Myocyte (in vitro differentiated cells): ENCODE measurements around the gene ATRNL1. TPM values are rescaled to one million over a fixed set of nuclear protein-coding genes. Genes with fewer than 3 reads are reported as not detected.
A peak's percentile ranks its signal among the peaks of the same experiment; 100 is the strongest.

Experiments used
- DNase-seq: peaks from one replicate; pipeline ENCODE4 v3.0.0-alpha.2; 2012; ENCODE audit warnings: low read depth
- total RNA-seq: library from RNA; depleted of rRNA; stranded (reverse); fragments of >200 nt; gene quantifications from 2 replicates; pipeline ENCODE4 v1.2.3, GENCODE V29; 2014

ATRNL1 gene
- total RNA-seq, 1 donor from 2014 or later = 8.4 TPM

DNA sequence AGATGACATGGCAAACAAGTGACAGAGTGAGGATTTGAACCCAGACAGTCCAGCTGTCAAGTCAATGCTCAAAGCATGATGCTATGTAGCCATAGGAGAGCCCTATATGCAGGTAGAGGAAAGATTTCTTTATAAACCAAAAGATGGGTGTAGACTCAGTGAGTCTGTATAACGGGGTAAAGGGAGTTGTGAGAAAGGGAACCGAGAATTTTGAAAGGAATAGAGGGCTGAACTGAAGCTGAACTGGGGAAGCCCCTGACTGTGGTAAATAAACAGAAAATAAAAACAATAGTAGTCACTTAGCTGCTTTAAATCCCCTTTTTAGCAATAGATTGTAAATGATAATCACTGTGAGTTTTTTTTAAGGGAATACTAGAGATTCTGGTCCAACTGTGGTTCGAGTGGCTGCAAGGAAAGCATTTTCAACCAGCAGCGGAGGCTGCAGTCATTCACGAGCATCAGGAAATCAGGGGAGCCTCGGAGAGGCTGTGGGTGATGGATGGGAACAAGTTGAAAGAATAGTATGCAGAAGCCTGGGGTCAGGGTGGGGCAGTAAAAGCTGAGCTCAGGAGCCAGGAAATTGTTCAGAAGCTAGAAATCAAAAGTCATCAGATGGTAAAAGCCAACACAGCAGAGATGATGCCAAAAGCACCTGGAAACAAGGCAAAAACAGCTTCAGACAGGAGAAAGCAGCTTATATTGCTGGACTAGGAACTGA lies 786.4 kb downstream of the ATRNL1 start:
- no peak for DNase-seq

DNA sequence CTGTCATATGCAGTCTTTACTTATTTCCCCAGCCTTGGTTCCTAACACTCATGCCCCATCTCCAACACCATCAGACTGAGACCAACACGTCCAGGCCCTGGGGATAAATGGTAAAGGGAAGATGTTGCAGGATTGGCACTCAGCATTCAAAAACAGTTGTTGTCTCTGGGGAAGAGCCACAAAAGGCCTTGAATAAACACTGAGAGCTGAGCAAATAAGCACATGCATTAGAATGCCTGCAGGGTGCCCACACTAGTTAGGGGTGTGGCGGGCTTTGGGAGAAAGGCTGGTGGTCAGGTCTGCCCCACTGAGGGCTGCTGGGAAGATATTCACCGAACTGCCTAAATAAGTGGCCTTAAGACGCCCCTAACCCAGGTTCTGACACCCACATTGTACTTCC lies 788.9 kb downstream of the ATRNL1 start:
- no peak for DNase-seq

DNA sequence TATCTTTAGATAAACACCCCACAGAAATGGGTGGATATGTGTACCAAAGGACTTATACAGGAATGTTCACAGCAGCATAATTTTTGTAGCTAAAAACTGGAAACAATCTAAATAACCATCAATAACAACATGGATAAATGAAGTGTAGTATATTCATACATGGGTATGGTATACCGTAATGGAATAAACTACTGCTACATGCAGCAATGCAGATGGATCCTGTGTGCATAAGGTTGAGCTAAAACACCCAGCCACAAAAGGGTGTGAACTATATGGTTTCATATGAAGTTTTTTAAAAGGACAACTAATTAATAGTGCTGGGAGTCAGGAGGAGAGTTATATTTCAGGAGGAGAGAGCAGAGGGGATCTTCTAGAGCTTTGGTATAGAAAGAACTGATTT lies 790.2 kb downstream of the ATRNL1 start:
- DNase-seq = no peak

DNA sequence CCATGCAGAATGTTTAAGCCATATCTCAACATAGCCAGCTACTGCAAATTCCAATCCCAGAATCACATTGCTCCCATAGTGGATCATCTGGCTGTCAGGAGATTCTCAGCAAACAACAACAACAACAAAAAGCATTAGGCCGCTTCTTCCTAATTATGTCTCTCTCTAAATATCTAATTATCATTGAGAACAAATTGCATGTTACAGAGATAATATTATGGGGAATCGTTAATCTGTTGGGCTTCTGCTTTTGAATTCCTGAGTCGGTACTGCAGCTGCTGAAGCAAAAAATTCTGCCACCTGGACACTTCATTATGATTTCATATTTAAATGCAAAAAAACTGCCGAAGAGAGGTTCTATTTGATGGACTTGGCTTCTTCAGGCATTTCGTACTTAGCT lies 791.2 kb downstream of the ATRNL1 start:
- no peak for DNase-seq

DNA sequence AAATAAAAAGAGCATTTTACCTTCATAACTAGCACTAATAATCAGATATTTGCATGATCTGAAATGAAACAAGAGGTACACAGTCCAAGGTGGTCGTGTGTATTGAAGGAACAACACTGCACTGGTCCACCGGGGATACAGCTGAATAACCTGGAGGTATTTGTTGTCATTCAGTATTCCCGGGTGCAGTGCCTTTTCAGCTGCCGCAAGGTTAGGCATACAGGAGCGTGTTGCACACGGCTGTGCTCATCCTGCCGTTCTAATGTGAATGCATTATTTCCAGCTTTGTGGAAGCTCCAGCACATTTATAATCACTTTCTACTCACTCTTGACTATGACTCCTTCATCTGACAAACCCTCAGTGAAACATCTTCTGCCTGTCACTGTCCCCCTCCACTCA lies 802.0 kb downstream of the ATRNL1 start:
- DNase-seq = no peak

DNA sequence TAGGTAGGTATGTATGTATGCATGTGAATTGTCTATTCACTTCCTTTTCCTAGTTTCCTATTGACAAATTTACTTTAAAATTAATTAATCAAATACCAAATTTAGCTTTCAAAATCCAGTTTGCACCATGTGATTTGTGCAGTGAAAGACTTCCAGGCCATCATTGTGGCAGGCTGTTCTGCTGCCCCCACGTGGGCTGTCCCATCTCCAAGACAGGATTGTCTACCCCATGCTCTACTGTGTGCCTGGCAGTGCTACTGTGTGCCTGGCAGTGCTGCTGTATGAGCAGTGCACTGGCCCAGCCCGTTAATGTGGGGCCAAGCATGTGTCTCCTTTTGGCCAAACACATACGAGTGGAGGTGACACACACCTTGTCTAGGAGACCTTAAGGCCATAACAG lies 805.1 kb downstream of the ATRNL1 start:
- no peak for DNase-seq

DNA sequence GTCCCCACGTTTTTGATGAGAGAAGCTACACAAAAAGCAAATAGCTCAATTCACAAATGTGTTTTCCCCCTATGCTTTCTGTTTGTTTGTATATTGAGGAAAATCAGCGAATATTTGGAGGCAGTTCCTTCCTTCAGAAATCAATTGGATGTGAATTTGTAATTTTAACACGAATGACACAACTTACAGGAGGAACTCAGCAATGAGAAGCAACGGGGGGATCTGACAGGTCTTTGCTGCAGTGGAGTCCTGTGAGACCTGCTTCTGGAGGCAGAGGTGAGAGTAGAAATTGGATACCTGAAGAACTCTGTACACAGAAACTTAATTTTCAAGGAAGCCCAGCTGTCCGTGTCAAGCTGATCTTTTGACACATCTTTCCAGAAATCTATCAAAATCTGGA lies 809.4 kb downstream of the ATRNL1 start:
- DNase-seq = no peak

DNA sequence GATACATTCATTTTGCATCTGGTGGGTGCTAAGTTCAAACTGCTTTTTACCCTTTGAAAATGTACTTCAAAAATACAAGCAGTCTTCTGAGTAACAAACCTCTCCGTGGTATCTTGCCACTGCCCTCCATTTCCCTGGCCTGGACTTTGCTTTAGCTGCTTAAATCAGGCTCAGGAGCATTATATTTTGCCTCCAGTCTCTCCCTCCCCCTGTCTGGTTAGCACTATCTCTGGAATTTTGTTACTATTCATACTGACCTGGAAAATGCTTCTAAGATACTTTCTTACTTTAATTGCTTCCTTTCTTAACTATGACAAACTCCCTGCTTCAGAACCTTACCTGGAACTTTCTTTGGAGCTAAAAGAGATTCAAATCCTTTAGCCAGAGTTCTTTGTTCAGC lies 810.0 kb downstream of the ATRNL1 start:
- no peak for DNase-seq

DNA sequence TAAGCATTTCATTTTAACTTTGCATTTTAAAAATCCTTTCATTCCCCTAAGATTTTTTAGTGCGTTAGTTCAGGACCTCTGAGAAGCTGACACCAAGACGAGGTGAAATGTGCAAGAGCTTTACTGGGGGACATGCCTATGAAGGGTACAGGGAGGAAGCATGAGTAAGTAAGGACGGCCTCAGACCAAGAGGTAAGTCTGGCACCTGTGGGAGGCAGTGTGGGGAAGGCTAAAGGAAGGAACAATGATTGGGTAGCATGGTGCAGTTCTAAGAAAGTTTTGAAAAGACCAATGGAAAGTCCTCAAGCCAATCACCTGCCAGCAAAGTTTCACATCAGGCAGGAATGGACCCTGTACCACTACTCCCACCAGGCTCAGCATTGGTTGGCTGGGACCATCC lies 810.7 kb downstream of the ATRNL1 start:
- no peak for DNase-seq

DNA sequence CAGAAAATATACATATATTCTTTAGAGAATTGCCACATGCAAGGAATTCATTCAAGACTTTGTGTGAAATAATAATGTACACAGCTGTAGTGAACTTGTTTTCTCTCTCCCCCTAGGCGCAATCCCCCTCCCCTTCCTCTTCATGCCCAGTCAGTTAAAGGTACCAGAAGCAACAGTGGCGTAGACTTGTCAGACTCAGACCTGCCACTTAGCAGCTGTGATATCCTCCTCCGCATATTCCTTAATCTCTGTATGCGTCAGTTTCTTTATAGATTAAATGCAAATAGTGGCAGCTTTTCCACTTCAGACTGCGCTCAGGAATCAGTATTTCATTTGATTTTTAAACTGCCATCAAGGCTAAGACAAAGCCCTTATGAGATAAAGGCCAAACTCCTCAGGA lies 815.9 kb downstream of the ATRNL1 start:
- no peak for DNase-seq

DNA sequence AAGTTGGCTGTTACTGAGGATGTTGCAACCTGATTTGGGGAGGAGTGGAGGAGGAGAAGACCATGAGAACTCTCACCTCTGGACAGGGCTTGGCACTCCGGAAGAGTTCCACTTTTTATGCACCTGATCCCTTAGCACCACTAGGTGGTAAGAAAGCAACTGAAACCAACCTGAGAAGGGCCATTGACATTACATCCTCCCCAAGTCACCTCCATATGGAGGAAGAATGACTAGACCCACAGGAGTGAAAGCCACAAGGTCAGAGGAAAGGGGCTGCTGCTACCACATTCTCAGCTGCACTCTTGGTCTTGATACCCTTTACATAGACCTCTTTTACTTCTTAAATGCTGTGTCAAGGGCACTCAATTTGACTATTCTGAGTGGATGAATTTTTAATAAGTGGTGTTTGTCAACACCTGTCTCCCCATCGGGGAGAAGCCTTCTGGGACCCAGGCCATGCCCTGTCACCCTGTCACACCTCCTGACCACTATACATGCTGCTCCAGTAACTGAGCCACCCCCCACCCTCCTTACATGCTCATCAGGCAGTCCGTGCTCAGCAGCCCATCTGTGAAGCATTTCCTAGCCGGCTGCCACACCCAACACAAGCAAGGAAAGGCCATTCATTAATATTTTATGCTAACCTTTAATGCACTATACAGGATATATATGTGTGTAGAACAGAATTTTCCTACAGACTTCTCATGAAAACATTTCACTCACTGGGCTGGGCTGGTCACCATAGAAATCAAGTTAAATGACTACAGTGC lies 817.0 kb downstream of the ATRNL1 start:
- DNase-seq = no peak

DNA sequence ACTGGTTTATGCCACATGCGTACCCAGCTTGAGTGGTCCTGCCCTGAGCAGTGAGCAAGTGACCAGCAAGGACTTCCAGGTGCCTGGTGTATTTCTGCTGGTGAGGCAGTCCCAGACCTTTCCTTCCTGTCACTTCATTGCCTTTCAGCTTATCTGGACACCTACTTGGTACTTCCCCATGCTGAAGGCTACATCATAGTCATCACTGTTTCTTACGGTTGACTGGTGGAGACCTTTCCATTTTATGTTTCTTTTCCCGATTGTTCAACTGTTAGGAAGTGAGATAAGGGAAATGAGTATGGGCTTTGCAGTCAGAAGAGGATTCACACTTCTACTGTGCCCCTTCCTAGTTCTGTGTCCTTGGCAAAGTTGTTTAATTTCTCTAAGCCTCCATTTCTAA lies 821.3 kb downstream of the ATRNL1 start:
- no peak for DNase-seq

DNA sequence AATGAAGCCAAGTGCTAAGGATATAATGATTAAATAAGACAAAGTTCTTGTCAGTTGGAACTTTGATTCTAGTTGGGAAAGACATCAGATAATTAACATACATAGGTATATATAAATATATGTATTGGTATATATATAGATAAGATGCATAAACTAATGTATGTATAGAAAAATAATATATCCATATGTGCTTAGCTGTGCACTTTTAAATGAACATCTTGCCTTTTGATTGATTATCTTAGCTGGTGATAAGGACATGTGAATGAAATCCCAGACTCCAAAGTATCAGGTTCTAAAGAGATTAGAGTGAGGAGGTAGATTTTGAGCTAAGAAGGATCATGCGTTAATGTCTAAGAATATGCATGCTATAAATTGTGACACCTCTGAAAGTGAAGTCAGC lies 822.3 kb downstream of the ATRNL1 start:
- DNase-seq = no peak

DNA sequence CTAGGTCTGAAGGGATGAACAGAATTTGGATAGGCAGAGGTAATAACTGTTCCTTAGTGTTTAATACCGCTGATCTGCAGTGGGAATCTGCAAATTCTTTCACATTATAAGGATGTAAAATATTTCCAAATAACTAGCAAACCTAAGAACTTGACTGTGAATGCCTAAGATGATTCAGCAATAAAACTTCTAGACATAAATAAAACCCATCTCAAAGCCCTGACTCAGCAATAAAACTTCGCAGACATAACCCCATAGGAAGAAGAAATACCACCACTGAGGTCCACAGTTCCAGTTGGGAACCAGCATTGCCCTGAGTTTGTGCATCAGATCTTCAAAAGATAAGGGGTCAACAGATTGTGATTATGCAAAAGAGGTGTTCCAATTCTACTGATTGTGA lies 825.6 kb downstream of the ATRNL1 start:
- no peak for DNase-seq

DNA sequence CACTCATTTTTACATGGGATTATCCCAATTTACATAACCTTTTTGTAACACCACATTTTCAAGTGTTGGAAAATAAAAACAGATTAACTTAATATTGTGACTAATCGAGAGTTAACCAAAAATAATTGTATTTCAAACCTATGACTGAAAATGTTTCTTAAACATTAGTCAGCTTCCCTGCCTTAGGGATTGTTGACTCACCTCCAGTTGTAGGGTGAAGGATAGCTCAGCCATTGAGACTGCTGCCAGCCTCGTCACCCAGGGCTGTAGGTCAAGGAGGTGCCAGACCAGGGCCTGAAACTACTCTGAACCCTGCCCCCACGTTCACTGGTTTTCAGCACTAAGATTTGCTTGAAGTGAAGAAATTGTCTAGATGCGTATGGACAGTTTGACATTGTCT lies 828.6 kb downstream of the ATRNL1 start:
- DNase-seq = no peak

DNA sequence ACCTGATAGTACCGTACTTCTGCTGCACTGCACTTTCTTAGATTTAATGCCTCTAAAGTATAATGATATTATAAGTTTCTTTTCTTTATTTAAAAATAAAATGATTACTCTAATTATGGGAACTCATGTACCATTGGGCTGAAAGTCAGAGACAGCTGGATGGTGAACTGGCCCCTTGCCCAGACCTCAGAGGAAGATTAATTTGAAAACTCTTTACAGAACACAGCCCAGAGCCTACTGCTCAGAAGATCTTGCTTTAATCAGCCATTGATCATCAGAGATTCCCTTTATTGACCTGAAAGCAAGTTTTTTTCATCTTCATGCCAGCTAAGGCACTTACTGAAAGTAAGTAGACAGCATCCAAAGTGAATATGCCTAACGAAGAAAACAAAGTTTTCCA lies 838.1 kb downstream of the ATRNL1 start:
- DNase-seq = no peak

DNA sequence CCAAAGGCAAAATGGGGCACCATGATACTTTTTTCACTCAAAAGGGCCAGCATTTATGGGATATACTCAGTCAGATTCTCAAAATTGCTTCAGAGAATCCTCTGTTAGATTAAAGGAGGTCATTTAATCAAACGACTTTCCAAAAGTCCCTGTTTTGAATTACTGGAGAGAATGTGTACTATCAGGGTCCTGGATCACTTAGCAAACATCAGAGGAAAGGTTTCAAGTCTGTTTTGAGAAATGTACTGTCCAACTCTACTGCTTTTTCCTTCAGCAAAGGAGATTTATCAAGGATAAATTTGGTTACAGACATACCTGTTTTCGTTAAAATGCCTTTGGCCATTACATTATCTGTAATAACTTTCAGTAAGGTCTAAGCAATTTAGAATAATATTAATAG lies 838.9 kb downstream of the ATRNL1 start:
- no peak for DNase-seq

DNA sequence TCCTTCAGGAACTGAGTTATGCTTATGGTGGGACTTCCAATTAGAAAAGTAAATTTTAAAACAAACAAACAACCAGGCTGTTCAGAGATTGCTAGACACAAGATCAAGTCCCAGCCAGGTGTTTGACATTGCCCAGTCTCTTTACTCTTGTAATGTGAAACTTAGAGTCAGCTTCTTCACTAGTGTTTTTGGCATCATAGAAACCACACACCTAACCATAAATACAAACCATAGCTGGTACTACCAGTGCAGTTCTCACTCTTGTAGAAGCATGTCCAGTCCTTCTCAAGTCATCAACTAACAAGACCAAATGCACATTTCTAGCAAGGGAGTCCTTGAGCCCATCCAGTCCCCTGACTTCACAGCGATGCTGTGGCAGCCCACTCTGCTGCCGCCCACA lies 839.9 kb downstream of the ATRNL1 start:
- no peak for DNase-seq

DNA sequence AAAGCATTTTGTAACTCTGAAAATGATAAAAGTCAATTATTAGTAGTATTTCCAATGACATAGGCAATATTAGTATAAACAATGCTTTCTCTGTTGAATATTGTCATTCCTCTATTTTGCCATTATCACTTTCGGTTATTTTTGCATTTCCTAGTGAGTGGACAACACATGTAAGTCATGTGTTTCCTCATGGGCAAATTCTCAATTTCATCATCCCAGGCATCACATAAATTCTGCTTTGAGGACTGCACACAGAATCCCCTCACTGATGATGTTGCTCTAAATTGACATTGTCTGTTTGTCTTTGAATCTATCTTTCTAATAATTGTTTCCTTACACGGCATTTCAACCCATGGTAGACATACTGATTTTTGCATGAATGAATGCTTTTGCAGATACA lies 842.6 kb downstream of the ATRNL1 start:
- DNase-seq = no peak

DNA sequence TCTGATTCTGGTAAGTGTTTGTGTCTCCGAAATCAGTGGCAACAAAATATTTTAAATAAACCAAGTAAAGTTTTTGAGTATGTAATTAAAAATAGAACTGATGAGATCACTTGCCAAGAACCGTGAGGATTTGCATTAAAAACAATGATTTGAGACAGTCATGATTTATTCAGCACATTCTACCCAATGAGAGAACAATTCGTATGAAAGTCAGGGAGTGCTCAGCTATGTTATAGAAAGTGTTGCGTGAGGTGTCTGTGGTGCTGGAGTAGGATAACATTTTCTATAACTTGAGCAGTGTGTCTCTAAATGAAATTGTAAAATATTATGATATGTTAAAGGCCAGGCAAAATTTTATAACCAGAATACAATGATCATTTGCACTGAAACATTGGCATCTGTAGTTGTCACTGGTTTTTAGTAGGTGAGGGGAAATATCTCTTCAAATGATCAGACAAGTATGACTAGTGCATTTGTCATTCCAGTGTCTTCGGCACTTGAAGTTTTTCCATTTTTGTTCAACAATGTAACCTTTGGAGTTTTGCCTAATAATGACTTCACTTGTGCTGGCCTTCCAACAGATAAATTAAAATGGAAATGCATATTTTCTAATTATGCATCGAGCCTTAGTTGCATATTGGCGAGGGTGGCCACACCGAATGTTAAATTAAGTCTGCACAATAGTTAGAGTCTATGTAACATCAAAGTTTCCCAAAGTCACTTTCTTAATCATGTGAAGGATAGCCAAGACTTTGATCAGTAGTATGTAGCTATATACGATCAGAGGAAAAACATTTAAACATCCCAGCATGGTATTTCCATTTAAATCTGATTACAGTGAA lies 844.0 kb downstream of the ATRNL1 start:
- peak; percentile 18 for DNase-seq

DNA sequence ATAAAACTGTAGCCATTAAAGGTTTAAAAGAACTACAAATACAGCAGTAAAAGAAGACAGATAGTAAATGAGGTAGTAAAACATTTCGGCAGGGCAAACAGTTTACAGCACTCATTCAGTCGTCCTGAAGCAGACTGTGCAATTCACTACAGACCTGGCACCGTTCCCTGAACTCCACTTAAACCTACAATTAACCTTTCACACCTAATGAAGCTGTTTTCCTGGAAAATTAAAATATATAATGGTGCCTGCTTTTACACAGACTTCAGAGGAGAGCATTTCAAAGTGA lies 844.5 kb downstream of the ATRNL1 start:
- DNase-seq = no peak

DNA sequence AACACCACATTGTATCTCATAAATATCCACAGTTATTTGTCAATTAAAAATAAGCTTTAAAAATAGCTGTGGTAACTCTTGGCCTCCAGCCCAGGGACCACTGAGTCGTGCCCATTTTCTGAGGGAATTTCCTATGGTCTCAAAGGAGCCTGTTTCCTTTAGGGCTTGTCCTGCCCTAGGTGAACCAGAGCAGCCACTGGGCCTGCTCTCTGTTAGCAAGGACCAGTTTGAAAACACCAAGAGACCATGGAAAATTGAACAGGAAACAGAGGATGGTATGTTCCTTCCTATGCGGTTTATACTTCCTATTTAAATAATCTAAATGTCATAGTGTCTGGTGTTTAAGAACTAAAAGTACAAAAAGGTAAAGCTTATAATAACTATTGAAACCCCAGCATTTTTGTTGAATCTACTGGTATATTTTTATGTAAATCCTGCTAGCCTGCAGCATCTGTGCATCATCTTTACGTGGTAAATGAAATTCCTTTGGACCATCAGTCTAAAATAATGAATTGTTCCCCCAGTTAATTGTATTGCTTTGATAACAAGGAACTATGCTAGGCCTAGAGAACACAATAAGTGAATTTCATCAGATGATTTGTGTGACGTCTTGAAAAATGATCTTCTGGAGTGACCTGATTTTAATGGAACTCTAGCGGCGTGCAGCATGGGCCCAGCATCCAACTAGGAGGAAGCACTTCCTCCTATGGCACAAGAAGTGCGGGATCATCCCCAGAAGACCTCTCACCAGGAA lies 846.1 kb downstream of the ATRNL1 start:
- no peak for DNase-seq
